Islet of Langerhans (tissue), 1 donor: ENCODE data around the gene DAZL.

Experiments
- FAIRE-seq: peaks from one replicate; lab custom pipeline; 2011; peaks lifted over from hg19 to GRCh38; lab: Jason Lieb, UNC

The DAZL gene

DNA sequence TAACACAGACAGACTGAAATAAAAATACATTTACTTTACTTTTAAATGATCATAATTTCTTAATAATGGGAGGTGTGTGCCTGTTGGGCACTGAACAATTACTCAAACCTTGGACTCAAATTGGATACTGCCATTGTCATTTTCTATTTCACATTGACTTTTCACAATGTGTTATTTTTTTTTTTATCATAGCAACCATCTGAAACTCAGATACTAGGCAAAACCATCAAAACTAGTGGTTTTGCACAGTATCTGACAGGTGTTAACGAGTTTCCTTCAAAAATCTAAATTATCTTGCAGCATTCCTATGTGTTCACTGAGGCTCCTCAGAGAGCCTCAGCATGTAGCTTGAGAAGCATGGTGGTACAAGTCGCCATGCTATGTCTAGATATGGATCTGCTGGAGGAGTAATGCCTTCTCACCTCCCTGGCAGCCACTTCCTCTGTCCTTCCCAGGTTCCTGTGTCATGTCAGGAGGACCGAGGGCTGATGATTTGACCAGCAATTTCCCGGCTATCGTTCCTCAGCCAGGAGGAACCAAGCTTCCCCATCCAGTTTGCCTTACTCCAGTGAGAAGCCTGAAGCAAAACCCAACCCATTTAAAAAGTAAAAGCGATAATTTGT lies 61.9 kb downstream of the DAZL start:
- no peak for FAIRE-seq

- no peak for FAIRE-seq
Observed at GRCh38 chr3:16538507-16538906, 66.7 kb downstream of the DAZL start.

DNA sequence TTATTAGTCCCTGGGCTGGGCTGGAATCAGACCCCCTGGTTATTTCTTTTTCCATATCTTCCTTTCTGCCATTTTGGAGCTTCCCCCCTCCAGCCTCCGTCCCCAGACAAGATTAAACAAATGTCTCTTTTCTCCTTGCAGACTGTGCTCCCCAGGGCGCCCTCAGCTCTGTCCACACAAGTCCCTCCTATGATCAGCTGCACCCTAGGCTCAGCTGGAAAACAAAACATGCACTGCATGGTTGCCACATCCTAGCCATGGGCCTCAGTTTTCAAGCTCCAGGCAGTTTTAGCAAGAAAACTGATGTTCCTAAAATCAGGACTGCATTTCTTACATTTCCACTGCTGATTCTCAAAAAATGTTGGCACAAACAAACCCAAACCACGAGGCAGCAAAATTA lies 68.2 kb downstream of the DAZL start:
- no peak for FAIRE-seq
